NCI-H526 treated with DMSO at 0.1 percent for 48 hours (cell line): Measurements from ENCODE around the gene RANBP3L.
A peak's percentile ranks its signal among the peaks of the same experiment; 100 is the strongest.

Experiments
- DNase-seq: peaks from one replicate; lab custom pipeline; 2025; lab: John Stamatoyannopoulos, UW

Gene RANBP3L

GRCh38 chr5:36243653-36244052 lies 58.0 kb downstream of the RANBP3L start:
- DNase-seq: no peak

- DNase-seq: no peak
Measured at GRCh38 chr5:36242534-36243485, 58.9 kb downstream of the RANBP3L start.

GRCh38 chr5:36241631-36242533 lies 59.8 kb downstream of the RANBP3L start, which contains the start of gene NADK2:
NADK2 (minus strand) TSS chr5:36241925; CDS start chr5:36241798, 127 bp downstream.
- DNase-seq: peak; percentile 96

DNA sequence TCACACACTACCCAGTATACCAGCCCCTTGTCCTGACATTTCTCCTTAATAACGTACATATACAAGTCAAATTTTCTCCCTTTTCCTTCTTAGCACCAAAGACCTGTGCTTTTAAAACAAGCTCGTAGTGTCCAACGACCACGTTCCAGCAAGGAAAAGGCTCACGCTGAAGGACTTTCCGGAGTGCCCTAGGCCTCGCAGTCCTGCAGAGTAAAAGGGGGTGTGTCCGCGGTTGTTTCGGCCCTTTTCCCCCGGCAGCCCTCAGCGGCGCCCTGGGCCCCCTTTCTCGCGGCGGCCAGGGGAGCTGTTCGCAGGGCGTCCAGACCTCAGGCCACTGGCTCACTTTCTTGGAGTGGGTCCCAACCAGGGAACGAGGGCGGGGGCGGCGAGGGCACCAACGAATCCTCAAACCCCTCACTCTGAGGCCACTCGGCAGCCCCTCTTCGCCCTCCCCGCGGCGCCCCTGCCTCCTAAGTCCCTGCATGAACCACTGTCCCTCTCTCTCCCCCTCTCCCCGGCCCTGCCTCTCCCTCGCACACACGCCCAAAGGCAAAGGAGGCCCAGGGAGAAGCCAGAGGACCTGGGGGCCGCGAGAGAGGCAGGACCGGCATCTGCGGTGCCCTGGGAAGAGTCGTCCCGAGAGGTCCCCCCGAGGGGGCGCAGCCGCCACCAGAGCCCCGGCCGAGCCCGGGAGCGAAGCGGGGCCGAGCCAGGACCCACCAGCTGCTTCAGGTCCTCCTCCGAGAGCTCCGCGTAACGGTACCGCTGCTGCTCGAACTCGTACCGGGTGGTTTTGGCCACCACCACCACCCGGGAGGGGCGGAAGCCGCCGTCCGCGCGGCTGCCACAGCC lies 60.7 kb downstream of the RANBP3L start:
- peak; percentile 67 for DNase-seq

DNA sequence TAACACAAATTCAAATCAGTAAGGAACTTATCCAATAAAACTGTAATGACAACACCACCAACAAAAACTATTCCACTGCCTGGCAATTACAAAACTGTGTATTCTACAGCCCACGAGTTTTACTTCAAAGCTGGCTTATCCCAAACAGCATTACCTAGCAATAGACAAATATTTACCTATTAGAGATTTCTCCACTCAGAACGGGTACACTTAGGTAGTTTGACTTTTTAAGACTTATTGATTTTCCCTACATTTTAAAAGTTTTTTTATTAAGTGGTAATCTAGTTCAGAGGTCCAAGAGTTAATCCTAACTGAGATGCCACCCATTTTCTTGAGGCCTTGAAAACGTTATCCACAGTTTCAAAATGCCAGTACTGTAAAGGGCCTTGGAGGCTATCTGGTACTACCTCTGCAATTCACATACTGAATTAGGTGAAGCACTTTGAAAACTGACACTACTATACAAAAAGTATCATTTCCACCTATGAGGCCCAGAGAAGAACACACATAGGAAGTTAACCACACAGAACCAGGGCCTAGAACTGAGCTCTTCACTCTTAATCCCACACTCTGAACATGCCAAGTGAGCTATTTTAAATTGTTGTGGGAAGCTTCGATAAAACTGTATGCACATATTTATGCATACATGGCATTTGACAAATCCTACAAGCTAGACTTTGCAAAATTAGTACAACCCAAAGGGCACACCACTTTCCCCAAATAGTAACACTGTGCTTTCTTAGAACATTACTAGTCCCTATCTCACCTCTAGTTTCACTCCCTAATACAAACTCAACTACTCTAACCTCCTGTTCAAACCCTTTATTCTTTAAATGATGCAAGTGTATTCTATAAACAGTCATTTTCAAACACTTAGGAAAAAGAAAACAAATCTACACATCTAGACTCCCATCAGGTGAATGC lies 62.1 kb downstream of the RANBP3L start:
- DNase-seq: peak; percentile 34

DNA sequence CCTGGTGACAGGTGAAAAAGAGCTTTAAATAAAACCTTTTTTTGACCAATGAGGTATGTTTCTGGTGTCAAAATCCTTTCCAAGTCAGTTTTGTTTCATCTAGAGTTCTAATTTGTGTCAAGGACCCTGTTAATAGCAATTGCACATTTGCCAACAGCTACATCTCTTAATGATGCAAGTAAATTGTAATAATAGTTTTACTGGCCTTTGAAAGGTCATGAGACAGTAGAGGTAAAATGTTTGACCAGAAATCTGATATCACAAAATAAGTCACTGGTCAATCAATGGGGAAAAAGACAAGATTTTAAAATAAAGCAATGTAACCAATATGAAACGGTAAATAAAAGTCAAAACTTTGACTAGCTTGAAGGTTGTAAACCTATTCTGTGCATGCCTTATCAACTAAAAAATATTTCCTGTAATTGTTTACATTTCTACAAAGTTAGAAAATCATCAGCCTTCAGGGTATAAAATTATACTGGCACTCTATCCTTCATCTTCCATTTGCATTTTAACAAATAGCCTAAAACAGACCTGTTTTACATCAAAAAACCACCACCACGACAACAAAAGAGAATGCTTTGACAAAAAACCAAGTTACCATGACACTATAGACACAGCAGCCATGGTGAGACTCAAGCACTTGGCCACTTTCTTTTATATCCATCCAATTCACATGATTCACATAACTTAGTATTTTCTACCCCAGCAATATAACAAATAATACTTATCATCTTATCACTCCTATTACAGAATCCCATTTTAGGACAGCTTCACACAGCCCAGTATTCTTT lies 63.0 kb downstream of the RANBP3L start:
- DNase-seq: no peak

- no peak for DNase-seq
Measured at GRCh38 chr5:36237751-36238150, 64.0 kb downstream of the RANBP3L start.

- peak; percentile 55 for DNase-seq
Measured at GRCh38 chr5:36236801-36237200, 64.9 kb downstream of the RANBP3L start.

DNA sequence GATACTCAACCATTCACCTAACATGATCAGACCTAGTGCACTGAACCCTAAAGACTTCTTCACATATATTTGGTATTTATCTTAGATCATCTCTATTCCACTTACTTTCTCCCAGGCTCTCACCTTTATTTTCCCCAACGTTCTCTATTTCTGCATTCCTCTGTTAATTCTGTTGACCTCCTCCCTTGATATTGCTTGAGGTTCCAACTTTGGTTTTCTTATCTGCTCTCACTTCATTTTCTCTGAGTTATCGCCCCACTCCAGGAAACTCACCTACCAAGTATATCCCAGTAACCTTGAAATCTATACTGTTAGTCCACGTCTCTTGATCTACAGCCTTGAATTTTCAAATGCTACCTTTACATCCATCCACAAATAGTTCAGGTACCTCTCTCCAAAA lies 69.2 kb downstream of the RANBP3L start:
- DNase-seq: no peak

DNA sequence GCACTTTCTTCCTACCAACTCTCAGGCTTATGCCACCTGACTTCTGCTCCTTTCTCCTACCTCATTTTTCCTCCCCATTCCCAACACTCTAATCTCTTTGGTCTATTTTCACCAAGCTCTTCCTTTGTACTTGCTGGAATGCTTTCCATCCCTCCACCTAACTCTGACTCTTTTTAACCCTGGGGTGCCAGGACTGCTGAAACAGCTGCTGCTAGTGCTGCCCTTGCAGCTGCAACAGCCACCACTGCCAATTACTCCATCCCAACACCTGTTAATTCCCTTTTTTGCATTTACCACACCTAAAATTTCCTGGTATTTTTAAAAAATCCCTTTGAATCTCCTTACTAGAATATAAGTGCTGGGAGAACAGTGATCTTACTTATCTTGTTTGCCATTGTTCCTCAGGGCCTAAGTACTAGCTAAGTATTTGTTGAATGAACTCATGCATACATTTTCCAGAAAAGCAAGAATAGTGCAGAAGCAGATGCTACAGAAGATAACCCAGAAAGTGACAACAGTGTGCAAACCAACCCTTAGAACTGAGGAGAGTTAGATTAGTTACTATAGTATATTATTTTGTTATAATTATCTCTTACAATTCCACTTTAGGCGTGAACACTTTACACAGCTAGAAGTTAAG lies 71.4 kb downstream of the RANBP3L start:
- no peak for DNase-seq

GRCh38 chr5:36228505-36228904 lies 73.2 kb downstream of the RANBP3L start:
- DNase-seq: no peak

DNA sequence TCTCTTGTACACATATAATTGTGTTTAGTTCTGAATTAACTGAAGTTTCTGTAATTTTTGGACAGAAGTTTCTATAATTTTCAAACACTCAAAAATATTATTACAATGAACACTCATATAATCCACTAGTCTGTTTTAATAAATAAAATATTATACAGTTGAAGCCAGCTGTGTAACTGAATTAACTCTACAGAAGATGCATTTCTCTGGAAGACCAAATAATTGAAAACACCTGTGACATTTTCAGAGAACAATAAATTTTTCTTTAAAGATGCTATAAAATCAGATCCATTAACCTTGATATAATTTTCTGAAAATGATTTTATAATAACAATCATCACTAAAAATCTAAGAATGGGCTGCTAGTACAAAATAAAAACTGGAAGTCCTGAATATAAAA lies 74.7 kb downstream of the RANBP3L start:
- no peak for DNase-seq

GRCh38 chr5:36222620-36223019 lies 79.1 kb downstream of the RANBP3L start:
- no peak for DNase-seq

- DNase-seq: no peak
Measured at GRCh38 chr5:36217988-36218387, 83.7 kb downstream of the RANBP3L start.

DNA sequence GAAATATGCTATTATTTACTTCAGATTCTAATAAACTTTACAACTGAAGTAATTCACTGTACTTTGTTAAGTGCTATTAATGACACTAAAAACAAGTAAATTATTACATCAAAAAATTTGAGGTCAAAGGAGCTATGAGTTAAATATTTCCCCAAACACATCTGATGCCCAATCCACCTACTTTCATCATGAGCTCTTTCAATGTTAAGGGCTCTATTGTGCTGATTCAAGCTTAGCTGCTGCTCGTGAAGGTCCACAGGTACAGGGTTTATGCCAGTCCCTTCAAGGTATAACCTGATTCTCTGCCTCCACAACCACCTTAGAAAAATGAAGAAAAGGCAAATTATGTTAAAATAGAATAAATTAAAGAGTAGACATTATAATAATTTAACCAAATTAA lies 84.1 kb downstream of the RANBP3L start:
- DNase-seq: no peak

DNA sequence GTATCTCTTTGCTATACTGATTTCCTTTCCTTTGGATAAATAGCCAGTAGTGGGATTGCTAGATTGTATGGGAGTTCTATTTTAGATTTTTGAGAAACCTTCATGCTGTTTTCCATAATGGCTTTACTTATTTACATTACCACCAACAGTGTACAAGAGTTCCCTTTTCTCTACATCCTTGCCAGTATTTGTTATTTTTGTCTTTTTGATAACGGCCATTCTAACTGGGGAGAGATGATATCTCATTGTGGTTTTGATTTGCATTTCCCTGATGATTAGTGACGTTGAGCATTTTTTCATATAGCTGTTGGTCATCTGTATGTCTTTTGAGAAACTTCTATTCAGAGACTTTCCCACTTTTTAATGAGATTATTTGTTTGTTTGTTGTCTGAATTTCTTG lies 85.8 kb downstream of the RANBP3L start:
- peak; percentile 95 for DNase-seq

GRCh38 chr5:36214436-36214835 lies 87.3 kb downstream of the RANBP3L start:
- DNase-seq: no peak

GRCh38 chr5:36209664-36210063 lies 92.0 kb downstream of the RANBP3L start:
- no peak for DNase-seq

GRCh38 chr5:36208786-36209185 lies 92.9 kb downstream of the RANBP3L start:
- DNase-seq: no peak
